Effector CD8-positive, alpha-beta T cell (primary cell): ENCODE measurements around the gene WDR73.
"Not testable (repeated sequence)": the region's sequence is repeated elsewhere in the genome, so short reads cannot be mapped to it uniquely, and the experiment has no call there.

Experiments
- DNase-seq: peaks from one replicate; lab custom pipeline; 2025; lab: John Stamatoyannopoulos, UW

WDR73 gene

DNA sequence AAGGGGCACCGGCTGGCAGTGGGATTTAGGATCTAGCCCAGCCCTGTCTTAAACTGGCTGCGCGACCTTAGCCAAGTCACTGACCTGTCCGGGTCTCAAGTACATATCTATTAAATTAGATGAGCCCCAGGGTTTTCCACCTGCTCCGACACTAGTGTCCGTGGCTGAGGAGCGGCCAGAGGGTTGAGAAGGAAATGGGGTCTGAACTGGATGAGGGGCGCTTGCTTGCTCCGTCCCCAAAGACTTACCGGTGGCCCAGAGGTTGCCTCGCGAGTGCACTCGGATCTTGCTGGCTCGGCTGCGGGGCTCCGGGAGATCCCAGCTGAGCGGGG is 3.6 kb upstream of the WDR73 start:
- no peak for DNase-seq

DNA sequence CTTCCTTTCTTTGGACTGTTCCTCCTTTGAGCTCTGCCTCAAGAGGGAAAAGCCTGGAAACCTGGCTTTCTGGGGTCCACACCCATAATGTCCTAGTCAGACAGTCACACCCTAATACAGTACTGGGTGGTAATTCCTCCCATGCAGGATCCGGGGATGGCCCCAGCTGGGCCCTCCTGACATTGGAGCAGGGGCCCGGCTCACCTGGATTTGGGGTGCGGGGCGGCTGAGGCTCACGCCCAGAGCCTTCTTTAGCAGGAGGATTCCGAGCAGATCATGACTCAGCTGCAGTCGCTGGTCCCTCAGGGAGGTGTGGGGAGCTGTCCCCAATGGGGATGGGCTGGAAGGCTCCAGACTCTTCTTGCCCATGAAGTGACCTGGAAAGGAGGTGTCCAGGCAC is 2.9 kb upstream of the WDR73 start:
- DNase-seq: no peak

DNA sequence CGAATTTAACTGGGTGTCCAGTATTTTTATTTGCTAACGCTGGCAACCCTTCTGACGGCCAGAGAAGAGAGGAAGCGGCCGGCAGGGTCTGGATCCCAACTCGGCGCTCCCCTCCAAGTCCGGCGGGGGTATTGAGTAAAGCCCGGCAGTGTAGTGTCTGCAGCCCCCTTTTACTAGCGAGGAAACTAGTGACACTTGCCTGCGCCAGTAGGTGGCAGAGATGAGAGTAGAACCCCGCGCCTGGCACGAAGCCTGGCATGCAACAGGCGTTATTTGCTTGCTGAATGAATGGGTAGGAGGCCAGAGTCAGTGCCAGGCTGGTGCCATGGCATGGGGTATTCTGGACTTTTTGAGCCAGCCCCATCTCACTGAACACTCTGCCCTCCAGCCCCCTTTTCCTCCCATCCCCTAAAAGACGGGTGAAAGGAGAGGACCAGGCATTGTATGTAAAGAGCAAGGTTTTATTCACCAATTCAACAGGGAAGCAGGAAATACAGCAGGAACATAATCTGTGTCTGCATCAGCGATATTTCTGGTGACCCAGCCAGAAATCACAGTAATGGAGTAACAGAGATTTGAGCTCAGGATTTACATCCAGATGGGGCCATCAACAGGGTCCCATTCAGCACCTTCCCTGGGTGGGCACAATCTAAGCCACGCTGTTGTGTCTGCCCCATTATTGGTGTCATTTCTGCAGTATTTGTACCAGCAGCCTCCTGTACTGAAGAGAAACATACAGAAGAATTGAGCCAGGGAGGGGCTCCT is 788 bp upstream of the WDR73 start:
- DNase-seq: peak; percentile 57

DNA sequence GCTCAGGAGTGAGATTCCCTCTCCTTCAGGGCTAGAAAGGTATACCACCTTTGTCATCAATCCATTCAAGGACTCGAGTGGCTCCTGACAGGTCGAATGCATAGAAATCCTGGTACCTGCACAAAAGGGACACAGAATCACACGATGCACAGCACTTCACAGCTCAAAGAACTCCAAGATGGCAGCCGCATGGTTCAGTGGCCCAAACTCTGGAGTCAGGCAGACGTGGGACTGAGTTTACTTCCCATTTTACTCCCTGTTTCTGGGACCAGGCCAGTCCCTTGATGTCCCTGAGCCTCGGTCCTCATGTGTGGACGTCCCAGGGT is 536 bp downstream of the WDR73 start:
- DNase-seq: no peak

DNA sequence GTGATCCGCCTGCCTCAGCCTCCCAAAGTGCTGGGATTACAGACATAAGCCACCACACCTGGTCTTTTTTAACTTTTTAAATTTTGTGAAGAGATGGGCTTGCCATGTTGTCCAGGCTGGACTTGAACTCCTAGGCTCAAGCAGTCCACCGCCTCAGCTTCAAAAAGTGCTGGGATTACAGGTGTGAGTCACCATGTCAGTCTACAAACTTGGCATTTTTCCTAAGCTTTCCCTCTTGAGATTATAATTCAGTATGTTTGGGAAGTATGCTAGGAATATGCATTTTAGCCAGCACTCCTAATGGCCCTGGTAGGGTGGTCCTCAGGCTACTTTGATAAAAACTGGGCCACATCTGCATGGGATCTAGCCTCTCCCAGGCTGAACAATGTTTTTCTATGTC is 4.4 kb downstream of the WDR73 start:
- DNase-seq: no peak

DNA sequence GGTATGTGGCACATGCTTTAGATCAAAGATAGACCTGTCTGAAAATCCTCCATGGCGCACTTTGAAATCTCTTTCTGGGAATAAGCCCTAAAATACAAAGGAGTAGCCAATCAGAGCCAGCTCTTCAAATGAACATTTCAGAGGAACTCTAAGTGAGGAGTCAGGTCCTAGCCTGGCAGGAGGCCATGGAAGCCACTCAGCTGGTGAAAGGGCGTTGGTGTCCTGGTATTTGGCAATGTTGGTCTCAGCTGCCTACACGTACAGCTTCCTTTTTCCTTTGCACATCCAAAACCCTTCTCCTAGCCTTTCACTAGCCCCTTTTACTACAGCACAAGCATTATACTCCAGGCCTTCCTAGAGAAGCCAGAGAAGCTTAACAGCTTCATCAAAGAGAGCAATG is 5.5 kb downstream of the WDR73 start:
- no peak for DNase-seq

DNA sequence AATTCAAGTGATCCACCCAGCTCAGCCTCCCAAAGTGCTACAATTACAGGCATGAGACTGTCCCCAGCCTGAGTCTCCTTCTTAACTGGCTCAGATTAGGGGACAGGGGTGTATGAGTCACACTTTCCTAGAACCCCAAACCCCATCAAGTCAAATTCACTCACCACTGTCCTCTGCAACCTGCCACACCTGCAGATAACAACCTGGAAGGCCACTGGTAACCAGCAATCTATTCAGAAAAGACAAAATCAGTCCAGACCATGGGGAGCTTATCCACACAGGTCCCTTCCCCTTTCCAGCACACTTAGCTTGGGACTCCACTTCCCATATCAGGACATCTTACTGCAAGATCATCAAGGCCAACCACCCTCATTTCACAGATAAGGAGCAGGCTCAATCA is 6.4 kb downstream of the WDR73 start:
- DNase-seq: no peak

DNA sequence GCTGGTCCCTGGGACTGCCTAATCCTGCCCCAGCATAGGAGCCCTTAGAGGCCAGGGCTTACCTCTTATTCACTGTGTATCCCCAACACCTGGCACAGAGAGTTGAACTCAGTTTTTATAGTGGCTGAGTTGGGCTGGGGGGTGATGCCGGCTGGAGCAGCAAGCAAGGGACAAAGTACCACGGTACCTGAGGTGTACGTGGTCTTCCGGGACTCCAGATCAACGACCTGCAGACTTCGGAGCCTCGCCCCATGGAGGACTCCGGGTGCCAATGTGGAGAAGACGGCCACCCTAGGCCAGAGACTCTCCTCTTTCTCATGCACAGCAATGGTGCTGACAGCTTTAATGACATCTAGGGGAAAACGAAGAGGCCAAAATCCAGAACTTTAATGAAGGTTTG is 8.1 kb downstream of the WDR73 start:
- DNase-seq: no peak

DNA sequence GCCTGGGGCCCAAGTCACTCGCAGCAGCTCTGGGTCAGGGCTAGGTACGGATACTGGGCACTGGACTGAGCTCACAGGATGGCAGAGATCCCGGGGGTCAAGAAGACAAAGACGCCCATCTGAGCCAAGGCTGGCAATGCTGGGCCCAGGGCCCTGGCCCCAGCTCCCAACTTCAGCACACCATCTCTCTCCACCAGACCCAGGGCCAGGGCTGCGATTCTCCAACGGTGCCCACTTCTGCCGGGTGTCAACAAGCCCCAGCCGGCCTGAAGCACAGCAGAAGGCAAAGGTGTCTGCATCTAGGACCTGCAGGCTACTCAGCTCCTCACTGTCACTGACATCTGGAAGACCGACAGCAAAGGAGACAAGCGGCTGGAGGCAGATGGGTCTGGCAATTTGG is 8.6 kb downstream of the WDR73 start:
- no peak for DNase-seq

DNA sequence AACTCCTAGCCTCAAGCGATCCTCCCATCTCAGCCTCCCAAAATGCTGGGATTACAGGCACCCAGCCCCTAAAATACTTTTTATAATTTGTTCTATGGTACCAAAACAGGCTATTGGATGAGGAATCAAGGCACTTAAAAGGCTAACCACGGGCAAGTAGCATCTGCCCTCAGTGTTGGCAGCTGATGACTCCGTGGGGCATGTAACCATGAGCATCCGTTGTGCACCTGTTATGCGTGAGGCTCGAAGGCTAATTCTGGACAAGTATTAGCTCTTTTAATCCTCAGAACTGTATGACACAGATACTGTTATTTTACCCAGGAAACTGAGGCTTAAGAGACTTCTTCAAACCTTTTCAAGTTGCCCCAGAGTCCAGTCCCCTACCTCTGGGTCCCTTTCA is 10.2 kb downstream of the WDR73 start:
- no peak for DNase-seq

DNA sequence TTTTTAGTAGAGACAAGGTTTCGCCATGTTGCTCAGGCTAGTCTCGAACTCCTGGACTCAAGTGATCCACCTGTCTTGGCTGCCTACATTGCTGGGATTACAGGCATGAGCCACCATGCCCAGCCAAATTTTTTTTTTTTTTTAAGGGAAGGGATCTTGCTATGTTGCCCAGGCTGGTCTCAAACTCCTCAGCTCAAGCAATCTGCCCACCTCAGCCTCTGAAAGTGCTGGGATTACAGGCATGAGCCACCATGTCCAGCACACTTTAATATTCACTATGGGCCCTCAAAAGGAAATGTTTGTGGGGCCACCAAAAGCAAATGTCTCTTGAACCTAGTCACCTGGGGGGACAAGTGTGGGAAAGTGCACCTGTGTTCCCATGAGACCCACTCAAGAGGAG is 11.4 kb downstream of the WDR73 start:
- DNase-seq: not testable (repeated sequence)

DNA sequence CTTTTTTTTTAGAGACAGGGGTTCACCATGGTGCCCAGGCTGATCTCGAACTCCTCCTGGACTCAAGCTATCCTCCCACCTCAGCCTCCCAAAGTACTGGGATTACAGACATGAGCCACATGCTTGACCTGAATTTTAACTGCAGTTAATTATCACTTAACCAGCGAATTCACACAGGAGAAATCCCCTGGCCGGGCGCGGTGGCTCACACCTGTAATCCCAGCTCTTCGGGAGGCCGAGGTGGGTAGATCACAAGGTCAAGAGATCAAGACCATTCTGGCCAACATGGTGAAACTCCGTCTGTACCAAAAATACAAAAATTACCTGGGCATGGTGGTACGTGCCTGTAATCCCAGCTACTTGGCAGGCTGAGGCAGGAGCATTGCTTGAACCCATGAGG is 12.2 kb downstream of the WDR73 start:
- DNase-seq: not testable (repeated sequence)

DNA sequence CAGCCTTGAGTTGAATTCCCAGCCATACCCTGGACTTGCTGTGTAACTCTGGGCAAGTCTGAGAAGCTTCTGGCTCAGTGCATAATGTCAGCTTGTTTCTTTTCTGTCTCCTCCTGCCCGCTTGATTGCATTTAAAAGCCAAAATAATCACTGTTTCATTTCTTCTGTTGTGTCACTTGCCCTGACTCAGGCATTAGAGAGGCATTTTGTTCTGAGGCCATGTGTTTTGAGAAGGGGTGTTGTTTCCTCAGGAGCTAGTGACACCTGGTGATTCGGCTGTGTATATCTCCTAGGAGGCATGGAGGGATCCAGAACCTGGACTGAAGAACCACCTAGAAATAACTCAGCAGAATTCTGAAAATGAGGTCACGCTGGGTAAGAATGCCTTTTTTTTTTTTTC is 16.0 kb downstream of the WDR73 start:
- no peak for DNase-seq

DNA sequence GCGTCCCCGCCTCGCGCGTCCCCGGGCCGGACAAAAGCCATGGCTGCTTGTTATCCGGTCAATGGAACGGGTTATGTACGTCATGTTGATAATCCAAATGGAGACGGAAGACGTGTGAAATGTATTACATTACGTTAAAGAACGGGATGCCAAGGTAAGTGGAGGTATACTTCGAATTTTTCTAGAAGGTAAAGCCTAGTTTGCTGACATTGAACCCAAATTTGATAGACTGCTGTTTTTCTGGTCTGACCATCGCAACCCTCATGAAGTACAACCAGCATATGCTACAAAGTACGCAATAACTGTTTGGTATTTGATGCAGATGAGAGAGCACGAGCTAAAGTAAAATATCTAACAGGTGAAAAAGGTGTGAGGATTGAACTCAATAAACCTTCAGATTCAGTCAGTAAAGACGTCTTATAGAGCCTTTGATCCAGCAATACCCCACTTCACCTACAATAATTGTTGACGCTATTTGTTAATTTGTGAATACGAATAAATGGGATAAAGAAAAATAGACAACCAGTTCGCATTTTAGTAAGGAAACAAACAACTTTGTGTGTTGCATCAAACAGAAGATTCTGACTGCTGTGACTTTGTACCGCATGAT is 19.8 kb downstream of the WDR73 start:
- no peak for DNase-seq

DNA sequence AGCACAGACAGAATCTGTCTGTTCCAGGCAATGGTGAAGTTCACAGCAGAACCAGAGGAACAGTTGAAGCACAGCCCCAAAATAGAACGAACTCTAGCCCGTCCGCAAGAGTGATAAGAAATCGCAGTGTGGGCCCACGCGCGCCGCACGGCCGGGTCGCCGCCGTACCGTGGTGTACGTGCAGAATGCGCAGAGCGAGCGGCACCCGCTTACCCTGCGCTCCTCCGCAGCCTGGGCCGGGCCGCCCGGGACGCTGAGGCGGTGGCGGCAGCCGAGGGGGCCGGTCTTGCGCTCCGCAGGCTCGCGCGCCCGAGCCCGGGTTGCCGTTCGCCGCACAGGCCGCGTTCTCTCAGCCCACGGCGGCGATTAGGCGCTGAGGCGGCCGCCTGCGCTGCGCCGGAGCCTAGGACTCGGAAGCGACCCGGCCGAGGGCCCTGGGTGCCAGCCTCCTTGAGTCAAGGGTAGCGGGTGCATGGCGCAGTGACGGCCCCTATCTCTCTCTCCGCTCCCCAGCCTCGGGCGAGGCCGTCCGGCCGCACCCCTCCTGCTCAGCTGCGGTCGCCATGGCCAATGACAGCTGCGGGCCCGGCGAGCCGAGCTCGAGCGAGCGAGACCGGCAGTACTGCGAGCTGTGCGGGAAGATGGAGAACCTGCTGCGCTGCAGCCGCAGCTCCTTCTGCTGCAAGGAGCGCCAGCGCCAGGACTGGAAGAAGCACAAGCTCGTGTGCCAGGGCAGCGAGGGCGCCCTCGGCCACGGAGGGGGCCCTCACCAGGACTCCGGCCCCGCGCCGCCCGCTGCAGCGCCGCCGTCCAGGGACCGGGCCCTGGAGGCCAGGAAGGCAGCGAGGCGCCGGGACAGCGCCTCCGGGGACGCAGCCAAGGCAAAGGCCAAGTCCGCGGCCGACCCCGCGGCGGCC is 20.5 kb downstream of the WDR73 start:
- peak; percentile 36 for DNase-seq

DNA sequence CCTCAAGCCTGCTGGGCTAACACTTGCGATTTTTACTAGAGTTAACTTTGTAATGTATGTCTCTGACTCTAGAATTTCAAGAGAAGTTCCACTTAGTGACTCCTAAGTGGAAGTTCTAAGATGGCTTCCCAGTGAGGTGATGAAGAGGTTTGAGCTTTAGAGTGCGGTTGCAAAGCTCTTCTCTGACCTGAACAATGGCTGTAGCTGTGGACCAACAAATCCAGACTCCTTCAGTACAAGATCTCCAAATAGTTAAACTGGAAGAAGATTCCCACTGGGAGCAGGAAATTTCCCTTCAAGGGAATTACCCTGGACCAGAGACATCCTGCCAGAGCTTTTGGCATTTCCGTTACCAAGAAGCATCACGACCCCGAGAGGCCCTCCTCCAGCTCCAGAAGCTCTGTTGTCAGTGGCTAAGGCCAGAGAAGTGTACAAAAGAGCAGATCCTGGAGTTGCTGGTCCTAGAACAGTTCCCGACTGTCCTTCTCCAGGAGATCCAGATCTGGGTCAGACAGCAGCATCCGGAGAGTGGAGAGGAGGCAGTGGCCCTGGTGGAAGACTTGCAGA is 22.3 kb downstream of the WDR73 start:
- no peak for DNase-seq

DNA sequence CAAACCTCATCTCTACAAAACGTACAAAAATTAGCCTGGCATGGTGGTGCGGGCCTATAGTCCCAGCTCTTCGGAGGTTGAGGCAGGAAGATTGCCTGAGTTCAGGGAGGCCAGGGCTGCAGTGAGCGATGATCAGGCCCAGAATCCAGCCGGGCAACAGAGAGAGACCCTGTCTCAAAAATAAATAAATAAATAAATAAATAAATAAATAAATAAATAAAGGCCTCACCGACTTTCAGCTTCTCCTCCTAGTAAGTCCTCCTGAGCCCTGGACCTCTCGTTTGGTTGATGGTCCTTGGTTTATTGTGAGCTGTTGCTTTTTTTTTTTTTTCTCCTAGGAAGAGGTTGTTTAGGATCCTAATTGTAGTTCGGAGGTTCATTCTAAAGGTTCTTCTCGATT is 25.1 kb downstream of the WDR73 start:
- DNase-seq: no peak

DNA sequence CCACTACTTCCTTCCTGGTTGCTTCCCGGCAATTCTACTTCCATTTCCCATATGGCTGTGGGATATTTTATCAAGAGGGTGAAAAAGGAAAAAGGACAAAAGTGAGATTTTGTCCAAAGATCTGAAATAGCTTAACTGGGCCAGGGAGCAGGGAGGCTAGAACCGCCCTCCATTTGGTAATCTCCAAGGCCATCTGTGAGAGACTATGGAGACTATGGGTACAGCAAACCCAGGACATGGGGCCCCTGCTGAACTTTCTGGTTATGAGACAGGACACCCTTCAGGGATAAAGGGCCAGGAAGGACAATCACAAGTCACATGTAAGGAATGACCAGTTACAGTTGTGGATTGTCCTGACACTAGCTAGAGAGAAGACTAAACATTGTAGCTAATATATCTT is 29.0 kb downstream of the WDR73 start:
- DNase-seq: no peak

DNA sequence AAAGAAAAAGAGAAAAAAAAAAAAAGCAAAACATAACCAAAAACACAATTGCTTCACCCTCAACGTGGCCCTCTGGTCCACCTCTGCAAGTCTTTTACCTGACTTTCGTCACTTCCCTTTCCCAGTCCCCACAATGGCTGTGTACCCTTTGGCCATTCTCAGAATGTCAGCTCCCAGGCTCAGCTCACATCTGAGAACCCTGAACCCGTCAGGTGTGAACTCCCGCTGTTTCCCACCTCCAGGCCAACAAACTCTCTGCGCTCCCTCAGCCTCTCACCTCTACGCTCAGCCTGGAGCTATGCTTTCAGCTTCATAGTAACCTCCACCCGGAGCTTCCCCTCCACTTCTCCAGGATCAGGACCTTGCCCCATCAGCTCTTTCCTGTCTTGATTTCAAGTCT is 29.7 kb downstream of the WDR73 start:
- DNase-seq: no peak

DNA sequence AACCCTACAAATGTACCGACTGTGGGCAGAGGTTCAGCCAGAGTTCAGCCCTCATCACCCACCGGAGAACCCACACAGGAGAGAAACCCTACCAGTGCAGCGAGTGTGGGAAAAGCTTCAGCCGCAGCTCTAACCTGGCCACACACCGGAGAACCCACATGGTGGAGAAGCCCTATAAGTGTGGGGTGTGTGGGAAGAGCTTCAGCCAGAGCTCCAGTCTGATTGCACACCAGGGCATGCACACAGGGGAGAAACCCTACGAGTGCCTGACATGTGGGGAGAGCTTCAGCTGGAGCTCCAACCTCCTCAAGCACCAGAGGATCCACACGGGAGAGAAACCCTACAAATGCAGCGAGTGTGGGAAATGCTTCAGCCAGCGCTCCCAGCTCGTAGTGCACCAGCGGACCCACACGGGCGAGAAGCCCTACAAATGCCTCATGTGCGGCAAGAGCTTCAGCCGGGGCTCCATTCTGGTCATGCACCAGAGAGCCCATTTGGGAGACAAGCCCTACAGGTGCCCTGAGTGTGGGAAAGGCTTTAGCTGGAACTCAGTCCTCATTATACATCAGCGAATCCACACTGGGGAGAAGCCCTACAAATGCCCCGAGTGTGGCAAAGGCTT is 32.6 kb downstream of the WDR73 start:
- DNase-seq: no peak

DNA sequence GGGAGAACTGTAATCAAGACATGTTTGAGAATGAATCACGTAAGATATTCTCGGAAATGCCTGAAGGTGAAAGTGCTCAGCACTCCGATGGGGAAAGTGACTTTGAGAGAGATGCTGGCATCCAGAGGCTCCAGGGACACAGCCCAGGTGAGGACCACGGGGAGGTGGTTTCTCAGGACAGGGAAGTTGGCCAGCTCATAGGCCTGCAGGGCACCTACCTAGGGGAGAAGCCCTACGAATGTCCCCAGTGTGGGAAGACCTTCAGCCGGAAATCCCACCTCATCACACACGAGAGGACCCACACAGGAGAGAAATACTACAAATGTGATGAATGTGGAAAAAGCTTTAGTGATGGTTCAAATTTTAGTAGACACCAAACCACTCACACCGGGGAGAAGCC is 33.5 kb downstream of the WDR73 start:
- no peak for DNase-seq

DNA sequence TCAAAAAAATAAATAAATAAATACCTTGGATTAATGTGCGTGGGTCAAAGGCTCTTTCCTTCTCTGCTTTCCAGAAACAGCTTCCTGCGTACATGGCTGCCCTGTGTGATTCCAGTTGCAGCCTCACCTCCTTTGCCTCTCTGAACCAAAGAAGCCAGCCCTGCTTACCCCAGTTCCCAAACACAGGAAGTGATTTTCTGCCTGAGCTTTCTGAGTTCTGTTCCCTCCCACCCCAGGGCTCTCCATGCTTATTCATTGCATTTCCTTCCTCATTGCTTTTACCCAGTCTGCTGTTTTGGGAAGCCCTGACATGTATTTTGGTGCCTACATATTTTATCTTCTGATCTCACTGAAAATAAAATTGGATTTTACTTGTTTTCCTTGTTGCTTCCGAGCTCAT is 37.8 kb downstream of the WDR73 start:
- DNase-seq: no peak
